Activated CD4-positive, alpha-beta memory T cell treated with anti-CD3 and anti-CD28 coated beads for 36 hours (primary cell): Measurements from ENCODE around the gene GRIN2C. TPM values are rescaled to one million over a fixed set of nuclear protein-coding genes. Genes with fewer than 3 reads are reported as not detected.

ENCODE experiments used
- CTCF ChIA-PET: fragments of 350-600 bp; sonication (Branson Sonifier 250); formaldehyde crosslinking; loops from one replicate; lab custom pipeline; 2021; ENCODE audit warnings: antibody characterized with exemption, inconsistent platforms; lab: Charles Lee
- POLR2A ChIA-PET: fragments of 350-600 bp; sonication (Branson Sonifier 250); formaldehyde crosslinking; loops from one replicate; lab custom pipeline; 2021; ENCODE audit warnings: antibody characterized with exemption; lab: Charles Lee
- DNase-seq: peaks from one replicate; pipeline ENCODE4 v3.0.0-alpha.2; 2020
- H3K27ac Mint-ChIP-seq: one replicate; pipeline ENCODE4 v1.8.0; 2021; ENCODE audit warnings: mixed read lengths
- H3K27me3 Mint-ChIP-seq: one replicate; pipeline ENCODE4 v1.8.0; 2021; ENCODE audit warnings: mixed read lengths
- H3K36me3 Mint-ChIP-seq: one replicate; pipeline ENCODE4 v1.8.0; 2021; ENCODE audit warnings: mixed read lengths
- H3K4me1 Mint-ChIP-seq: one replicate; pipeline ENCODE4 v1.8.0; 2021; ENCODE audit warnings: low read depth, mixed read lengths
- H3K4me3 Mint-ChIP-seq: one replicate; pipeline ENCODE4 v1.8.0; 2021; ENCODE audit warnings: mild to moderate bottlenecking, mixed read lengths
- H3K9me3 Mint-ChIP-seq: one replicate; pipeline ENCODE4 v1.8.0; 2021; ENCODE audit warnings: mixed read lengths
- intact Hi-C: fragments of 100-400 bp; cut with micrococcal nuclease; formaldehyde crosslinking; loops from one replicate; pipeline ENCODE4 v1.15.1; 2023
- total RNA-seq, 2 experiments: library from RNA; stranded (reverse); gene quantifications; one replicate each; pipeline ENCODE4 v1.2.3, GENCODE V29; 2021

The GRIN2C gene
- total RNA-seq, 2 experiments from 2014 or later = not detected

- Mint-ChIP-seq H3K27me3 (peaks cover 40% of the 10 kb centered on the region), H3K36me3 (no peaks in the 10 kb centered on the region), H3K27ac (no peak overlapping the region), H3K4me3 (peak overlapping the region; percentile 67), H3K4me1 (peaks cover 8% of the 10 kb centered on the region), H3K9me3 (no peaks in the 10 kb centered on the region)
- CTCF ChIA-PET = interaction anchor here (0.7 to 6.4 kb wide), 6 partner anchors 12 to 108 kb away, joined by 3 to 48 read pairs (median 3); no protein-coding TSS in a partner anchor
- DNase-seq = peak; percentile 71
- POLR2A ChIA-PET = interaction anchor here (1.0 to 1.3 kb wide), 2 partner anchors 12 to 21 kb away, joined by 3 to 5 read pairs; partner anchors contain the start of gene FDXR
- intact Hi-C loops = no loop called here
Measured at GRCh38 chr17:74852237-74853047, 7.2 kb downstream of the GRIN2C start.

DNA sequence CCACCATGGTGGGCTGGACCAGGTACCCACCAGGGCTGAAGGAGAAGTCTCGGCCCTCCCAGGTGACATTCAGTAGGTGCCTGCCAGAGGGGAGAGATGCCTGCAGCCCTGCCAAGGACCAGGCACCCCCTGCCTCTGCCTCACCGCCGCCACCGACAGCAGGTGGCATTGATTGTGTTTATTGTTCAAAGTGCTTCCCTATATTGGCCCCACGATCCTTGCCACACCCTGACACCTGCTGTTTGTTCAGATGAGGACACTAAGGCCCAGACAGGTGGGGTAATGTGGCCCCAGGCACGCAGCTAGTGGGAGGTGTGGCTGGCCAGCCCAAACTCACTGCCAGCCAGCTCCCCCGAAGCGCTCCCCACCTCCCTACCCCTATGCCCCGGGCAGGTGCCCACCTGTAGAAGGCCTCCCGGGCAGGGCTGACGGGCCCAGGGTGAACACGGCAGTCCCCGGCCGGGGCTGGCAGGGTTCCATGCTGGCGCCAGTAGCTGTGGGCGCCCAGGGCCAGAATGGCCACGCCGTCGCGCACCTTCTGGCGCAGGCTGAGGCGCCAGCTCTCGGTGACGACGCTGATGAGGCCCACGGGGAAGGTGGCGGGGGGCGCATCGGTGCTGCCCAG lies 8.0 kb downstream of the GRIN2C start:
- no peak overlapping the region for H3K27ac Mint-ChIP-seq
- H3K36me3 Mint-ChIP-seq = no peaks in the 10 kb centered on the region
- H3K27me3 Mint-ChIP-seq = peaks cover 37% of the 10 kb centered on the region
- CTCF ChIA-PET = interaction anchor here (0.5 to 6.4 kb wide), 7 partner anchors 8 to 107 kb away, joined by 3 to 48 read pairs (median 3); partner anchors contain the start of gene GRIN2C
- POLR2A ChIA-PET = interaction anchor here (1.0 to 1.3 kb wide), 2 partner anchors 12 to 21 kb away, joined by 3 to 5 read pairs; partner anchors contain the start of gene FDXR
- intact Hi-C loops = no loop called here
- no peak overlapping the region for H3K4me3 Mint-ChIP-seq
- no peaks in the 10 kb centered on the region for H3K9me3 Mint-ChIP-seq
- H3K4me1 Mint-ChIP-seq = peaks cover 8% of the 10 kb centered on the region
- no peak for DNase-seq

DNA sequence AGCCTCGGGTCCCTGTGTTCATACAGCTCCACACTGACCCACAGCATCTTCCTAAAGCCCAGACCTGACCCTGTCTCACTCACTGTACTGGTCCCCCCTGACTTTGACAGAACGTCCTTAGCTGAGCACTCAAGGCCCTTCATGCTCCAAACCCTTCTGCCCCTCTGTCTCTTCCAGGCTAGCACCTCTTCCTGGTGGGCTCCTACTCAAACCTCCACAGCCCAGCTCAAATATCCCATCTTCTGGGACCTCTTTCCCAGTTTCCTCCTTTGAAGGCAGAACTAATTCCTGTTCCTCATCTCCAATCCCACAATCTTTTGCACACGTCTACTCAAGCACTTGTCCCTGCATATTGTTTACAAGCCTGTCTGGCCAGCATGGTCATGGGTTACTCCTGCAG lies 8.8 kb downstream of the GRIN2C start:
- ChIA-PET POLR2A (no interaction called here), CTCF (interaction anchor here (0.8 to 6.4 kb wide), 3 partner anchors 8 to 13 kb away, joined by 3 to 48 read pairs (median 5); partner anchors contain the start of gene GRIN2C)
- Mint-ChIP-seq H3K27ac (no peak overlapping the region), H3K36me3 (no peaks in the 10 kb centered on the region), H3K27me3 (peaks cover 29% of the 10 kb centered on the region), H3K9me3 (no peaks in the 10 kb centered on the region), H3K4me1 (peaks cover 8% of the 10 kb centered on the region), H3K4me3 (no peak overlapping the region)
- intact Hi-C loops = no loop called here
- no peak for DNase-seq

DNA sequence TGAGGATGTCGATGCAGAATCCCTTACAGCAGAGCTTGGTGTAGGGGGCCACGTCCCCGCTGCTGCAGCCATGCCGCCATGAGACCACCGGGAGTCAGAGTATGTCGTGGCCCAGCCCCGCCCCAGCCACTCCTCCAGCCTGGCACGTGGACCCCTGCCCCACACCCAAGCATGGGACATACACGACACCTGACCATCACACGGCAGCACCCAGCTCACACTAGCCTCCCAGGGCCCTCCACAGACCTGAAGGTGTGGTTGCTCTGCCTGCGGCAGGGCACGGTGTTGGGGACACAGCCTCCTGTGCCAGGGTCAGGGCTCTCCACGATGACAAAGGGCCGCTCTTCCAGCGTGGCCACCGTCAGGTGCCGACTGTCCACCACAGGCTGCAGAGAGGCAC lies 9.4 kb downstream of the GRIN2C start:
- DNase-seq = no peak
- H3K27ac Mint-ChIP-seq = no peak overlapping the region
- H3K4me3 Mint-ChIP-seq = no peak overlapping the region
- ChIA-PET CTCF (interaction anchor here (0.8 to 6.4 kb wide), 3 partner anchors 8 to 14 kb away, joined by 3 to 48 read pairs (median 5); partner anchors contain the start of gene GRIN2C), POLR2A (no interaction called here)
- peaks cover 23% of the 10 kb centered on the region for H3K27me3 Mint-ChIP-seq
- no peaks in the 10 kb centered on the region for H3K36me3 Mint-ChIP-seq
- peaks cover 8% of the 10 kb centered on the region for H3K4me1 Mint-ChIP-seq
- intact Hi-C loops = no loop called here
- H3K9me3 Mint-ChIP-seq = no peaks in the 10 kb centered on the region

GRCh38 chr17:74848656-74849399 lies 10.9 kb downstream of the GRIN2C start:
- H3K9me3 Mint-ChIP-seq = no peaks in the 10 kb centered on the region
- H3K4me1 Mint-ChIP-seq = peaks cover 11% of the 10 kb centered on the region
- H3K4me3 Mint-ChIP-seq = no peak overlapping the region
- ChIA-PET POLR2A (no interaction called here), CTCF (no interaction called here)
- DNase-seq = no peak
- no peaks in the 10 kb centered on the region for H3K36me3 Mint-ChIP-seq
- intact Hi-C loops = no loop called here
- H3K27me3 Mint-ChIP-seq = peaks cover 17% of the 10 kb centered on the region
- no peak overlapping the region for H3K27ac Mint-ChIP-seq

- Mint-ChIP-seq H3K4me3 (no peak overlapping the region), H3K9me3 (no peaks in the 10 kb centered on the region), H3K4me1 (peaks cover 6% of the 10 kb centered on the region), H3K27ac (no peak overlapping the region), H3K27me3 (peaks cover 13% of the 10 kb centered on the region), H3K36me3 (no peaks in the 10 kb centered on the region)
- intact Hi-C loops = no loop called here
- ChIA-PET CTCF (no interaction called here), POLR2A (no interaction called here)
- DNase-seq = no peak
Measured at GRCh38 chr17:74846621-74847020, 13.1 kb downstream of the GRIN2C start.

- Mint-ChIP-seq H3K9me3 (no peaks in the 10 kb centered on the region), H3K4me3 (no peak overlapping the region), H3K4me1 (peaks cover 12% of the 10 kb centered on the region), H3K36me3 (peaks cover under 1% of the 10 kb centered on the region), H3K27me3 (peaks cover 6% of the 10 kb centered on the region), H3K27ac (no peak overlapping the region)
- DNase-seq = no peak
- ChIA-PET POLR2A (no interaction called here), CTCF (interaction anchor here (0.7 to 2.7 kb wide), 12 partner anchors 14 to 277 kb away, joined by 3 to 31 read pairs (median 4); partner anchors contain the start of gene GRIN2C)
- intact Hi-C loops = no loop called here
Measured at GRCh38 chr17:74843352-74843627, 16.4 kb downstream of the GRIN2C start.

DNA sequence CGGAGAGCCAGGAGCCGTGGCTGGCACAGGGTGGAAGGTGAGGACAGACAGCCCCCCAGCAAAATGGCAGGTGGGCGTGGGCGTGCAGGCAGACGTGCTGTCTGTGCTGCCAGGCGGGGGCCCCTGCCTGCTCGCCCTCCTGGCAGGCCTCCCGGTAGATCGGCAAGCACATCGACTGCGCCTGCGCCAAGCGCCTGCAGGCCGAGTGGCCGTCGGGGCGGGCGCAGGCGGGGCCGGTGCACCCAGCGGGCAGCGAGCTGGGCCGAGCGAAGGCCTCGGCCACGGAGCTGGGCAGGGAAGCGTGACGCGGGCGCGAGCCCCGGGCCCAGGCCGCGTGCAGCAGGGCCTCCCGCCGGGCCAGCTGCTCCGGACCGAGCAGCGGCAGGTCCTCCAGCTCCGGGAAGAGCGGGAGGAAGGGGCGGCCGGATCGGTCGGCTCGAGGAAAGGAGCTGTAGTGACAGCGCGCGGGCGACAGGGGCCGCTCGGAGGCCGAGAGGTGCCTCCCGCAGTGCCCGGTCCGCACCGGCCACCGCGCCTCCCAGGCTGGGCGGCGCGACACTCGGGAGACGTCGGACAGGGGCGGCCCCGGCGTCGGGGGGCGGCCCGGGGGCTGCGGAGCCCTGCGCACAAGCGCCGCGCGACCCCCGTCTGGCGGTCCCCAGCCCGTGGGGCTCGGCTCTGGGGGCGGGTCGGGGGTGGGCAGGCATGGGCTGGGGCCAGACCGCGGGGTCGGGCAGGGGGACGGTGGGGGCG lies 16.9 kb downstream of the GRIN2C start:
- POLR2A ChIA-PET = no interaction called here
- intact Hi-C loops = no loop called here

DNA sequence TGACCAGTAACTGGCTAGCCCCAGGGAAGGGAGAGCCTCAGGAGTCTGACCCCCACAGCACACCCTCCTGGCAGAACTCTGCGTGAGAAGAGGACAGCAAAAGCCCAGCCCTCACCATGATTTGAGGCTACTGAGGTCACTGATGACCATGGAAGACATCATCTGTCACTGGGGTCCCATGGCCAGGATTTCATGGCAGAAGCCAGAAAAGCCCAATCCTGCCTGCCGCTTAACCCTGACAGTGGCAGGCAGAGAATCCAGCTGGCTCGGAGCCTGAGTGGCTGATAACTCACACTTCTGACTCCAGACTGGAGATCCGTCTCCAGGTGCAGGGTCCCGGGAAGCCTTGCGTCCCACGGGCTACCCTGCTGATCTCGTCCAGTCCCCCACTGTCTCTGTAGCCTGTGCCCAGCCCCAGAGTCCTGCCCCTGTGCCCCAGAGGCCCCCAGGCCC lies 17.5 kb downstream of the GRIN2C start:
- no peak for DNase-seq
- Mint-ChIP-seq H3K4me3 (no peak overlapping the region), H3K27me3 (peaks cover 6% of the 10 kb centered on the region), H3K36me3 (peaks cover 4% of the 10 kb centered on the region), H3K4me1 (peaks cover 12% of the 10 kb centered on the region), H3K27ac (no peak overlapping the region), H3K9me3 (no peaks in the 10 kb centered on the region)
- intact Hi-C loops = no loop called here
- ChIA-PET CTCF (interaction anchor here (0.7 to 2.7 kb wide), 9 partner anchors 9 to 185 kb away, joined by 3 to 31 read pairs (median 4); partner anchors contain the start of gene GRIN2C), POLR2A (no interaction called here)

More for the DNA sequence above, 16.9 kb downstream of the GRIN2C start:
- peaks cover 6% of the 10 kb centered on the region for H3K27me3 Mint-ChIP-seq
- H3K4me3 Mint-ChIP-seq = no peak overlapping the region
- peaks cover 12% of the 10 kb centered on the region for H3K4me1 Mint-ChIP-seq
- H3K36me3 Mint-ChIP-seq = peaks cover 4% of the 10 kb centered on the region
- no peaks in the 10 kb centered on the region for H3K9me3 Mint-ChIP-seq
- DNase-seq = peak; percentile 32
- no peak overlapping the region for H3K27ac Mint-ChIP-seq
- CTCF ChIA-PET = interaction anchor here (0.7 to 2.7 kb wide), 13 partner anchors 10 to 277 kb away, joined by 3 to 31 read pairs (median 4); partner anchors contain the start of gene GRIN2C

DNA sequence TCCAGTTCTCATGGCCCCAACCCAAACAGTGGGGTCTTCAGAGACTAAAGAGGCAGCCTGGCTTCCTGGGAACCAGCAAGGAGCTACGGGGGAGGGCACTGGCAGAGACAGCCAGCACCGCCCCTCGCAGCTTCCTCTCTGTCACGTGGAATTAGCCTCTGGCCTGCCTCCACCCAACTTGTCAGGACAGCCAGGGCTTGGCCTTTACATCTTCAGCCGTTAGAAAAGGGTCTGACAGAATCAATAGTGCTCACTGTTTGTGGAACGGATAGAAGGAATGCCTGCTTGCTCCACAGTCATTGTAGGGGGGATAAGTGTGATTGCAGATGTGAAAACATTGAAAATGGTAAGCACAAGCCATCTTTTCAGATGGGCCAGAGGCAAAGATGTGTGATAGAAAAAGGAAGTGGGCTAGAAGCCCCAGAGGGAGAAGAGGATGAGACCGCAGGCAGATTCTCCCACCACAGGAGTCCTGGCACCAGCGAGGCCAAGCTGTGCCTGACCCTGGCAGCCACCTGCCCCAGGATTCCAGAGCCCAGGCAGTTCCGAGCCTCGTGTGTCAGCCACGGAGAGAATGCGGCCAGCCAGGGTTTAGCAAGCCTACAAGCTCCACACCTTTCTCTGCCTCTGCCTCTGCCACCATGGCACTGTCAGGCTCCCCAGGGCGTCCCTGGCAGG lies 18.6 kb downstream of the GRIN2C start:
- ChIA-PET CTCF (interaction anchor here (1.7 to 1.9 kb wide), 2 partner anchors 19 to 22 kb away, joined by 3 to 12 read pairs; no protein-coding TSS in a partner anchor), POLR2A (interaction anchor here (1.1 kb wide), 1 partner anchor 91 kb away, joined by 3 read pairs; no protein-coding TSS in a partner anchor)
- H3K4me3 Mint-ChIP-seq = no peak overlapping the region
- peaks cover 12% of the 10 kb centered on the region for H3K4me1 Mint-ChIP-seq
- H3K27ac Mint-ChIP-seq = no peak overlapping the region
- intact Hi-C loops = no loop called here
- H3K36me3 Mint-ChIP-seq = peaks cover 13% of the 10 kb centered on the region
- peaks cover 6% of the 10 kb centered on the region for H3K27me3 Mint-ChIP-seq
- no peak for DNase-seq
- H3K9me3 Mint-ChIP-seq = no peaks in the 10 kb centered on the region
